ENCODE results near the gene AUTS2. TPM values are rescaled to one million over a fixed set of nuclear protein-coding genes. Genes with fewer than 3 reads are reported as not detected.

The AUTS2 gene
- total and polyA plus RNA-seq, 10 of the 15 experiments (the other 5 are each of a cell fraction or from before 2014, with no cell fraction given): 6.4 to 55.6 (median 21.6) TPM

DNA sequence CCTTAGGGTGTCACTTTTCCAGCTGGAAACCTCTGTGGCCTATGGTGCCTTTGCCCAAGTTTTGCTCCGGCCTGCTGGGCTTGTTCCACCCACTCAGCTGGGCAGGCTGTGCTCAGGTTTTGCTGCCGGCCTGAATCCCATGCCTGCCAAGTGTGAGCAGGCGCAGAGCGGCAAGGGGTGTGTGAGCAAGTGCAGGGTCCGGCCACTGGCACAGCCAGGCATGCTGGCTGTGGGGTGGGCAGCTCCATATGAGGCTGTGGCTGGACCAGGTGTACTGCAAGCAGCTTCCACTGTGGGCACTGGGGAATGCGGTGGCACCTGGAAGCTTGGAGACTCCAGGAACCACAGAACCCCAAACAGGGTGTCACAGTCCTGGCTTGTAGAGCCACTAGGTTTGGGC, 92.1 kb downstream of the AUTS2 start:
- ChIA-PET CTCF (interaction anchor here (1.0 to 1.9 kb wide), 2 partner anchors 13 to 110 kb away, joined by 3 to 4 read pairs; no protein-coding TSS in a partner anchor), POLR2A (interaction anchor here (1.2 to 2.3 kb wide), 2 partner anchors 13 to 89 kb away, joined by 3 to 6 read pairs; no protein-coding TSS in a partner anchor), SMC1A (ENCODE audit: uncharacterized antibody, unreplicated experiment) (interaction anchor here (2.9 to 9.3 kb wide), 2 partner anchors 36 to 49 kb away, joined by 18 to 60 read pairs; no protein-coding TSS in a partner anchor), RAD21 (ENCODE audit: unreplicated experiment) (interaction anchor here (1.5 to 7.5 kb wide), 2 partner anchors 48 to 89 kb away, joined by 3 to 35 read pairs; no protein-coding TSS in a partner anchor)
- BruUV-seq (replicated peaks): no TSS peak
- Histone ChIP-seq H3K4me2 (ENCODE audit: control insufficient read depth, insufficient read depth) (no peak overlapping the region), H3K79me2 (ENCODE audit: control insufficient read depth, insufficient read depth, low read length) (peaks cover 10% of the 10 kb centered on the region), H3K27ac (ENCODE audit: control insufficient read depth, insufficient read depth) (no peak overlapping the region), H2AFZ (ENCODE audit: control insufficient read depth, low read depth, low read length) (no peak overlapping the region), H3K9ac (ENCODE audit: control insufficient read depth, insufficient read depth, low read length) (no peak overlapping the region), H3K27me3 (replicated peaks in 1 of 2; ENCODE audit: control insufficient read depth in 2 of 2, insufficient read depth in 2 of 2, low read length in 1 of 2) (no peaks in the 10 kb centered on the region), H3K4me1 (ENCODE audit: control insufficient read depth, insufficient read depth, low read length) (peaks cover 25% of the 10 kb centered on the region), H3K9me3 (replicated peaks; ENCODE audit: control insufficient read depth, insufficient read depth, low read length) (no peaks in the 10 kb centered on the region; the same call in 2 of the 3 replicates), H3K36me3 (ENCODE audit: control insufficient read depth in 2 of 2, insufficient read depth in 2 of 2, low read length in 1 of 2) (peaks cover 0 to 9% of the 10 kb centered on the region in 2 experiments; a peak in 2 of 4 replicates), H3K4me3 (no peak overlapping the region), H4K20me1 (ENCODE audit: control insufficient read depth, insufficient read depth) (no peaks in the 10 kb centered on the region)
- in situ Hi-C loops (cut with MboI): no loop called here
- DNase-seq (ENCODE audit: low read depth, low spot score): no peak
- TF ChIP-seq, protein P1, sequence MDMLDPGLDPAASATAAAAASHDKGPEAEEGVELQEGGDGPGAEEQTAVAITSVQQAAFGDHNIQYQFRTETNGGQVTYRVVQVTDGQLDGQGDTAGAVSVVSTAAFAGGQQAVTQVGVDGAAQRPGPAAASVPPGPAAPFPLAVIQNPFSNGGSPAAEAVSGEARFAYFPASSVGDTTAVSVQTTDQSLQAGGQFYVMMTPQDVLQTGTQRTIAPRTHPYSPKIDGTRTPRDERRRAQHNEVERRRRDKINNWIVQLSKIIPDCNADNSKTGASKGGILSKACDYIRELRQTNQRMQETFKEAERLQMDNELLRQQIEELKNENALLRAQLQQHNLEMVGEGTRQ (IDR thresholded peaks at IDR 0.05; ENCODE audit: borderline replicate concordance, low read depth, low read length): no peak
- no peak for TF ChIP-seq JUND (IDR thresholded peaks at IDR 0.05; ENCODE audit: low read depth, low read length)
- TF ChIP-seq, protein P2, sequence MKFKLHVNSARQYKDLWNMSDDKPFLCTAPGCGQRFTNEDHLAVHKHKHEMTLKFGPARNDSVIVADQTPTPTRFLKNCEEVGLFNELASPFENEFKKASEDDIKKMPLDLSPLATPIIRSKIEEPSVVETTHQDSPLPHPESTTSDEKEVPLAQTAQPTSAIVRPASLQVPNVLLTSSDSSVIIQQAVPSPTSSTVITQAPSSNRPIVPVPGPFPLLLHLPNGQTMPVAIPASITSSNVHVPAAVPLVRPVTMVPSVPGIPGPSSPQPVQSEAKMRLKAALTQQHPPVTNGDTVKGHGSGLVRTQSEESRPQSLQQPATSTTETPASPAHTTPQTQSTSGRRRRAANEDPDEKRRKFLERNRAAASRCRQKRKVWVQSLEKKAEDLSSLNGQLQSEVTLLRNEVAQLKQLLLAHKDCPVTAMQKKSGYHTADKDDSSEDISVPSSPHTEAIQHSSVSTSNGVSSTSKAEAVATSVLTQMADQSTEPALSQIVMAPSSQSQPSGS (IDR thresholded peaks at IDR 0.05; ENCODE audit: low read length): no peak
- TF ChIP-seq NRF1 (conservative IDR thresholded peaks at IDR 0.05; ENCODE audit: low read depth, low read length): no peak
- no peak for FAIRE-seq
- intact Hi-C loops (cut with micrococcal nuclease; ENCODE audit: unreplicated experiment): no loop called here
- no peak for ATAC-seq
- 81% methylated on average over 6 of the region's 6 CpGs for WGBS (ENCODE audit: insufficient coverage, insufficient replicate concordance, low lambda C conversion rate, missing lambda C conversion rate)

Measured in GM12878 (cell line).